SU-DHL-6 (cell line): ENCODE data around the gene SLC5A10.

Experiments used
- H2AFZ ChIP-seq: fragments of 200-600 bp; sonication (generic); 2 replicates; pipeline ENCODE4 v1.6.1; 2014; ENCODE audit warnings: low read depth, mild to moderate bottlenecking, moderate library complexity, mixed read lengths, antibody characterized with exemption, low read length; ENCODE audit not compliant: severe bottlenecking
- H3F3A ChIP-seq: fragments of 200-600 bp; shearing (Covaris generic); 2 replicates; pipeline ENCODE4 v1.6.0; 2016; ENCODE audit warnings: antibody characterized with exemption, mild to moderate bottlenecking; ENCODE audit not compliant: insufficient read depth
- H3K27ac ChIP-seq: fragments of 200-600 bp; sonication (generic); 2 replicates; pipeline ENCODE4 v1.5.1; 2016; ENCODE audit warnings: low read depth, mild to moderate bottlenecking, low read length, moderate library complexity, mixed read lengths
- H3K27me3 ChIP-seq: fragments of 200-600 bp; sonication (generic), shearing (Covaris generic); 2 replicates; pipeline ENCODE4 v1.6.0; 2014; ENCODE audit warnings: mild to moderate bottlenecking, low read length
- H3K36me3 ChIP-seq: fragments of 200-600 bp; sonication (generic); 2 replicates; pipeline ENCODE4 v1.6.1; 2014; ENCODE audit warnings: mild to moderate bottlenecking, low read length, mixed read lengths
- H3K4me2 ChIP-seq: fragments of 300-600, 200-600 bp; shearing (Covaris generic), sonication (generic); 2 replicates; pipeline ENCODE4 v1.6.0; 2014; ENCODE audit warnings: low read length, low read depth, mild to moderate bottlenecking; ENCODE audit not compliant: poor library complexity, severe bottlenecking
- H3K4me3 ChIP-seq: fragments of 200-600 bp; sonication (generic); 2 replicates; pipeline ENCODE4 v1.5.1; 2014; ENCODE audit warnings: antibody characterized with exemption, low read length, mild to moderate bottlenecking, mixed read lengths; ENCODE audit not compliant: insufficient read depth, poor library complexity, severe bottlenecking
- H3K79me2 ChIP-seq: fragments of 200-600 bp; sonication (generic); 2 replicates; pipeline ENCODE4 v1.6.1; 2014; ENCODE audit warnings: mild to moderate bottlenecking, low read length, moderate library complexity; ENCODE audit not compliant: insufficient read depth
- H3K9ac ChIP-seq: fragments of 200-600 bp; sonication (generic); 2 replicates; pipeline ENCODE4 v1.7.0; 2014; ENCODE audit warnings: mild to moderate bottlenecking, low read length
- H3K9me2 ChIP-seq: fragments of 200-600 bp; sonication (generic); replicated peaks from 2 replicates; pipeline ENCODE4 v1.6.1; 2014; ENCODE audit warnings: low read length; ENCODE audit not compliant: insufficient read depth
- H3K9me3 ChIP-seq: fragments of 200-600 bp; sonication (generic); 2 replicates; pipeline ENCODE4 v1.6.1; 2014; ENCODE audit warnings: low read length, mixed read lengths; ENCODE audit not compliant: insufficient read depth
- H4K20me1 ChIP-seq: fragments of 200-600 bp; sonication (generic); 2 replicates; pipeline ENCODE4 v1.6.1; 2014; ENCODE audit warnings: low read depth, mild to moderate bottlenecking, antibody characterized with exemption, low read length, moderate library complexity, mixed read lengths
- EZH2phosphoT487 ChIP-seq: fragments of 200-600 bp; sonication (generic), shearing (Covaris generic); conservative IDR thresholded peaks from 2 replicates; pipeline ENCODE4 v1.6.1; 2018; ENCODE audit warnings: mild to moderate bottlenecking, antibody characterized with exemption, low read length, moderate library complexity, mixed read lengths
- TF ChIP-seq, protein P1 (sequence below): fragments of 200-600 bp; sonication (generic); IDR thresholded peaks from one replicate; pipeline ENCODE4 v1.5.1; 2017; ENCODE audit warnings: antibody characterized with exemption, mild to moderate bottlenecking, low read length, moderate library complexity; ENCODE audit not compliant: insufficient read depth, poor library complexity, severe bottlenecking

Gene SLC5A10

DNA sequence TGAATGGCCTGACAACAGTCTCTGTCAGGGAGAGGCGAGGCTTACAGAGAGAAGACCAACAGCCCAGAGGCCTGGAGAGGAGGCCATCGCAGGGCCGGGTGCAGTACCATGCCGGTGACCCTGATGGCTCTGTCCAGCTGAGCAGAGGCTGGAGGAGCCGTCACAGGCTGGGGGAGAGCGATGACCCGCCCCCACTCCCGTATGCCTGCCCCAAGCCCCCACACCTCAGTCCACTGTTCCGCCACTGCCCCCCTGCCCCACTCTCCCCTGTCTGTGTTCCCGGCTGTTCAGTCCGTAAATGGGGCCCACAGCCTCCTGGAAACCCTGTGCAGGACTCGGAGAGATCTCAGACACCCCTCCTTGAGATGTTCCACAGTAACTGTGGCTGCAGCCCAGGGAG lies 65.4 kb downstream of the SLC5A10 start:
- H3K79me2 ChIP-seq, result no peaks in the 10 kb centered on the region
- no peak for TF ChIP-seq EZH2phosphoT487
- TF ChIP-seq, protein P1, sequence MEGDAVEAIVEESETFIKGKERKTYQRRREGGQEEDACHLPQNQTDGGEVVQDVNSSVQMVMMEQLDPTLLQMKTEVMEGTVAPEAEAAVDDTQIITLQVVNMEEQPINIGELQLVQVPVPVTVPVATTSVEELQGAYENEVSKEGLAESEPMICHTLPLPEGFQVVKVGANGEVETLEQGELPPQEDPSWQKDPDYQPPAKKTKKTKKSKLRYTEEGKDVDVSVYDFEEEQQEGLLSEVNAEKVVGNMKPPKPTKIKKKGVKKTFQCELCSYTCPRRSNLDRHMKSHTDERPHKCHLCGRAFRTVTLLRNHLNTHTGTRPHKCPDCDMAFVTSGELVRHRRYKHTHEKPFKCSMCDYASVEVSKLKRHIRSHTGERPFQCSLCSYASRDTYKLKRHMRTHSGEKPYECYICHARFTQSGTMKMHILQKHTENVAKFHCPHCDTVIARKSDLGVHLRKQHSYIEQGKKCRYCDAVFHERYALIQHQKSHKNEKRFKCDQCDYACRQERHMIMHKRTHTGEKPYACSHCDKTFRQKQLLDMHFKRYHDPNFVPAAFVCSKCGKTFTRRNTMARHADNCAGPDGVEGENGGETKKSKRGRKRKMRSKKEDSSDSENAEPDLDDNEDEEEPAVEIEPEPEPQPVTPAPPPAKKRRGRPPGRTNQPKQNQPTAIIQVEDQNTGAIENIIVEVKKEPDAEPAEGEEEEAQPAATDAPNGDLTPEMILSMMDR, result no peak

DNA sequence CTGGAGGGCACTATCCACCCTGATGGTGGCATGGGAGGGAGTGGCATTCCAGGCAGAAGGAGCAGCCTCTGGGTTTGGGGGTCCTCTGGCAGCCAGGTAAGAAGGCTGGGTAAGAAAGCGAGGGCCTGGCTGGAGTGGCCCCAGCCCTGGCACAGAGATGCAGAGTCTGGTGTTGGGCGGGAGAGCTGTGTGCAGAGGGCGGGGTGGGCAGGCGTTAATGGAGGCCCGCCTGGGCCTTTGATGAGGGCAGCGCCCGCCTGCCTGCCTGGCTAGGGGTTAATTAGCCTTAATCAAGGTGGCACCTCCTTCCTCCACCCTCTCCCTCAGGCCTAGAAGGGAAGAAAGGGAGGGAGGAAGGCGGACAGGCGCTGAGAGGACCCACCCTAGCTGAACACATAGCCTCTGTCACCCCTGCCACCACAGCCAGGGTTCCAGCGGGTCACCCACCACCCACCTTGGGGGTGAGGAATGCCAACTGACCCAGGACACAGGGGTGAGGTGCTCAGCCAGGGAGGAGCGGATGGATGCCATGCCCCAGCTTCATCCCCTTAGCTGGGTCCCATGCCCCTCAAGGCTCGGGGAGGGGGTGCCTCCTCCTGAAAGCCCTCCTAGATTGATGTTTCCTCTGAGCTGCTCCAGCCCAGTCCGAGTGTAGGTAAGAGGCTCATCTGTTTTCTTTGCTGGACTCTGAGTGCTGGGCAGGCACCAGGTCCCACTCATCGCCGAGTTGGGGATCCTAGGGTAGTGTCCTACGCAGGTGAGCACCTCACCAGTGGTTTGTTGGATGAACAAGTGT lies 66.0 kb downstream of the SLC5A10 start:
- Histone ChIP-seq H3F3A (peaks cover 25% of the 10 kb centered on the region), H3K4me3 (no peak overlapping the region), H3K36me3 (no peaks in the 10 kb centered on the region), H3K4me2 (no peak overlapping the region), H3K79me2 (no peaks in the 10 kb centered on the region), H4K20me1 (no peaks in the 10 kb centered on the region), H3K9ac (no peak overlapping the region), H2AFZ (no peak overlapping the region), H3K9me2 (no peaks in the 10 kb centered on the region), H3K9me3 (no peaks in the 10 kb centered on the region), H3K27me3 (no peaks in the 10 kb centered on the region), H3K27ac (no peak overlapping the region)
- TF ChIP-seq EZH2phosphoT487, result no peak
- TF ChIP-seq, protein P1, result no peak

More for the DNA sequence above, 65.4 kb downstream of the SLC5A10 start:
- Histone ChIP-seq H3K9me3 (no peaks in the 10 kb centered on the region), H2AFZ (no peak overlapping the region), H3K9me2 (no peaks in the 10 kb centered on the region), H3F3A (peaks cover 19% of the 10 kb centered on the region), H4K20me1 (no peaks in the 10 kb centered on the region), H3K36me3 (no peaks in the 10 kb centered on the region), H3K9ac (no peak overlapping the region), H3K4me3 (no peak overlapping the region), H3K27ac (no peak overlapping the region), H3K27me3 (no peaks in the 10 kb centered on the region), H3K4me2 (no peak overlapping the region)

DNA sequence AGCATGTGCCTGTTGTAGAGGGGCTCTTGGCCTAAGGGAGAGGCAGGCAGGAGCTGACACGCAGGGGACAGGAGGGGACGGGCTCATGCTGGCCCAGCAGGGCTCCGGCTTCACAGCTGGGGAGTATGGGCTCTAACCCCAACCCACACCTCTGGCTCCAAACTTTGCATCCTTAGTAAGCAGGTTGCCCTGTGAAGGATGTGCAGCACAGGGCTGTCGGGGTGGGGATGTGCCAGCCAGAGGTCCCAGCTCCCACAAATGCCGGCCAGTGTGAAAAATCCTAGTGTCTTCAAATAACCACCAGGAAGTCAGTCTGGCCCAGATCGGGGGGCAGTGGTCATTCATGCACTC lies 66.6 kb downstream of the SLC5A10 start:
- Histone ChIP-seq H3K79me2 (no peaks in the 10 kb centered on the region), H3K9me2 (no peaks in the 10 kb centered on the region), H3K9me3 (no peaks in the 10 kb centered on the region), H3K4me3 (no peak overlapping the region), H2AFZ (no peak overlapping the region), H3K4me2 (no peak overlapping the region), H3F3A (peaks cover 29% of the 10 kb centered on the region), H3K27ac (no peak overlapping the region), H3K9ac (no peak overlapping the region), H3K27me3 (no peaks in the 10 kb centered on the region), H4K20me1 (no peaks in the 10 kb centered on the region), H3K36me3 (no peaks in the 10 kb centered on the region)
- TF ChIP-seq, protein P1, result no peak
- TF ChIP-seq EZH2phosphoT487, result no peak
